ENCODE data around the gene ATAD5.
"Not testable (repeated sequence)": the region's sequence is repeated elsewhere in the genome, so short reads cannot be mapped to it uniquely, and the experiment has no call there.

ATAD5 gene, protein sequence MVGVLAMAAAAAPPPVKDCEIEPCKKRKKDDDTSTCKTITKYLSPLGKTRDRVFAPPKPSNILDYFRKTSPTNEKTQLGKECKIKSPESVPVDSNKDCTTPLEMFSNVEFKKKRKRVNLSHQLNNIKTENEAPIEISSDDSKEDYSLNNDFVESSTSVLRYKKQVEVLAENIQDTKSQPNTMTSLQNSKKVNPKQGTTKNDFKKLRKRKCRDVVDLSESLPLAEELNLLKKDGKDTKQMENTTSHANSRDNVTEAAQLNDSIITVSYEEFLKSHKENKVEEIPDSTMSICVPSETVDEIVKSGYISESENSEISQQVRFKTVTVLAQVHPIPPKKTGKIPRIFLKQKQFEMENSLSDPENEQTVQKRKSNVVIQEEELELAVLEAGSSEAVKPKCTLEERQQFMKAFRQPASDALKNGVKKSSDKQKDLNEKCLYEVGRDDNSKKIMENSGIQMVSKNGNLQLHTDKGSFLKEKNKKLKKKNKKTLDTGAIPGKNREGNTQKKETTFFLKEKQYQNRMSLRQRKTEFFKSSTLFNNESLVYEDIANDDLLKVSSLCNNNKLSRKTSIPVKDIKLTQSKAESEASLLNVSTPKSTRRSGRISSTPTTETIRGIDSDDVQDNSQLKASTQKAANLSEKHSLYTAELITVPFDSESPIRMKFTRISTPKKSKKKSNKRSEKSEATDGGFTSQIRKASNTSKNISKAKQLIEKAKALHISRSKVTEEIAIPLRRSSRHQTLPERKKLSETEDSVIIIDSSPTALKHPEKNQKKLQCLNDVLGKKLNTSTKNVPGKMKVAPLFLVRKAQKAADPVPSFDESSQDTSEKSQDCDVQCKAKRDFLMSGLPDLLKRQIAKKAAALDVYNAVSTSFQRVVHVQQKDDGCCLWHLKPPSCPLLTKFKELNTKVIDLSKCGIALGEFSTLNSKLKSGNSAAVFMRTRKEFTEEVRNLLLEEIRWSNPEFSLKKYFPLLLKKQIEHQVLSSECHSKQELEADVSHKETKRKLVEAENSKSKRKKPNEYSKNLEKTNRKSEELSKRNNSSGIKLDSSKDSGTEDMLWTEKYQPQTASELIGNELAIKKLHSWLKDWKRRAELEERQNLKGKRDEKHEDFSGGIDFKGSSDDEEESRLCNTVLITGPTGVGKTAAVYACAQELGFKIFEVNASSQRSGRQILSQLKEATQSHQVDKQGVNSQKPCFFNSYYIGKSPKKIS (N-terminal part only)

DNA sequence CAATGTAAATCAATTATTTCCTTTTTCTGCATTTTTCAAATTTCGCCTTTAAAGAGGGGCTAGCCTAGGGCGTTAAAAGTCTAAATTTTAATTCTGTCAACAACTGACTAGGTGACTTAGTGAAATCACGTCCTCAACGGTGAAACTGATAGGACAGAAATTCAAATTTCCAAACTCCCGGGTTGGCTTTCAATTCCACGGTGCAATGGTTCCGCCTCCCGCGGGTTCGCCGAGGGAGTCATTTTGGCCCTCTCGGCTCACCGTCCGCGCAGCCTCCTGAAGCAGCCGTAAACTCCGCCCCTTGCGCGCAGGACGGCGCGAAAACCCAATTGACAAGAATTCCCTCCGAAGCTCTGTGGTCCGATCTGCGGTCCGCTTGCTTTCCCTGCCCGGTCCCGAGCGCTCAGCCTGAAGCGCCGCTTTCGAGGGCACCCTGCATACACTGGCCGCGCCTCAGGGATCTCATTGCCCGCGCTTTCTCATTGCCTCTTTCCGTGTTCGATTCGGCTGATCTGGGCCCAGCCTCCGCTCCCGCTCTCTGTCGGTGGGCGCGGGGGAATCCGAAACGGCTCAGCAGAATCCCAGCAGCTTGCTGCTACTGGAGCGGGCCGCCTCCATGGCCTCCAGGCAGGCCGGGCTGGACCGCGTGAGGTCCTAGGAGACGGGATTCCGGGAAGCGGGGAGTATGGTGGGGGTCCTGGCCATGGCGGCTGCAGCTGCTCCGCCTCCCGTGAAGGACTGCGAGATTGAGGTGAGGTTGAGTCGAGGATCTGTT is at the start of gene ATAD5:
ATAD5 (plus strand) TSS at position 304 of the 775 bp plus-strand sequence; CDS start at position 686, 382 bp downstream.
- DNase-seq: peak; percentile 93
- in situ Hi-C loops (cut with HindIII; ENCODE audit: low pct_ligation_motif_present, low pct_unique_long_range_greater_than_20kb, low sequenced_read_pairs): no loop called here

DNA sequence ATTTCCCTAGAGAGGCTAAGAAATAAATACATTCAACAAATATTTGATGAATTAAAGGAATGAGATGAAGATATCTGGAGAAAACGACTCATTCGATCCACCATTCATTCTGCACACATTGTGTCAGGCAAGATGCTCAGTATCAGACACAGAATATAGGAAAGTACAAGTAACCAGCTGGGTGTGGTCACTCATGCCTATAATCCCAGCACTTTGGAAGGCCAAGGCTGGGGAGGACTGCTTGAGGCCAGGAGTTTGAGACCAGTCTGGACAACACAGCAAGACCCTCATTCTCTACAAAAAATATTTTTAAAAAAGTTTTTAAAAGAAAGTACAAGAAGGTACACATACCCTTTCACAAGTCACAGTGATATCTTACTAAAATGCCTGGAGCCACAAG is 49.6 kb upstream of the ATAD5 start:
- no peak for DNase-seq
- in situ Hi-C loops (cut with HindIII; ENCODE audit: low pct_ligation_motif_present, low pct_unique_long_range_greater_than_20kb, low sequenced_read_pairs): no loop called here

DNA sequence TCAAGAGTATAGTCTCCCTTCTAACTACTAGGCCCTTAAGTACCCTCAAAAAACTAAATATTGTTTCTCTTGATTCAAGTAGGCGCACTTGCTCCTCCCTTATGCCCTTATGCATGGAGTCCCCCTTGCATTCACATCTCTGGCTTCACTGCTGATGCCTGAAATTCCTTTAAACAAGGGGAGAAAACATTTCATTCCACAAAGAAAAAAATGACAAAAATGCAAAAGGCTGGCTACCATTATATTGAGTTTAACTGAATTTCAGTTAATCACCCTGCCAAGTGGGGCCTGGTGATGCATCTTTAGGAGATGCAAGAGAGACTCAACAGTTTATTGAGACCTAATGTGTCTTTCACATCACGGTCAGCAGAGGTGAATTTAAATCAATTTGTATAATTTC is 42.8 kb upstream of the ATAD5 start:
- no peak for DNase-seq
- in situ Hi-C loops (cut with HindIII; ENCODE audit: low pct_ligation_motif_present, low pct_unique_long_range_greater_than_20kb, low sequenced_read_pairs): no loop called here

DNA sequence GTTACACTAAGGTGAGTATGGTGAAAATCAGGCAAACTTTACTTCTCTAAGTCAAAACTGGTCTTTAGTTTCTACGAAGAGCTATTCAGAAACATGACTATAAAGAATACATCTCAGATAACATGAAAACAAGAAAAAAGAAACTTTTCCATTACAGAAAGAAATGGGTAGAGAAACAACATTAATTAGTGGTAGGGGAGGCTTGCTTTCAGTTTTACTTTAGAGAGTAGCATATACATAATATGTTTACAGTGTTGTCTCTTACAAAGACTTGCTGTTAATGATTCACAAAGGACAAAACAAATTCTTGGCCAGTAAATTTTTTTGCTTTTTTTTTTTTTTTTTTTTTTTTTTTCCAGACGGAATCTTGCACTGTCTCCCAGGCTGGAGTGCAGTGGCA is 41.5 kb upstream of the ATAD5 start:
- no peak for DNase-seq
- in situ Hi-C loops (cut with HindIII; ENCODE audit: low pct_ligation_motif_present, low pct_unique_long_range_greater_than_20kb, low sequenced_read_pairs): no loop called here

DNA sequence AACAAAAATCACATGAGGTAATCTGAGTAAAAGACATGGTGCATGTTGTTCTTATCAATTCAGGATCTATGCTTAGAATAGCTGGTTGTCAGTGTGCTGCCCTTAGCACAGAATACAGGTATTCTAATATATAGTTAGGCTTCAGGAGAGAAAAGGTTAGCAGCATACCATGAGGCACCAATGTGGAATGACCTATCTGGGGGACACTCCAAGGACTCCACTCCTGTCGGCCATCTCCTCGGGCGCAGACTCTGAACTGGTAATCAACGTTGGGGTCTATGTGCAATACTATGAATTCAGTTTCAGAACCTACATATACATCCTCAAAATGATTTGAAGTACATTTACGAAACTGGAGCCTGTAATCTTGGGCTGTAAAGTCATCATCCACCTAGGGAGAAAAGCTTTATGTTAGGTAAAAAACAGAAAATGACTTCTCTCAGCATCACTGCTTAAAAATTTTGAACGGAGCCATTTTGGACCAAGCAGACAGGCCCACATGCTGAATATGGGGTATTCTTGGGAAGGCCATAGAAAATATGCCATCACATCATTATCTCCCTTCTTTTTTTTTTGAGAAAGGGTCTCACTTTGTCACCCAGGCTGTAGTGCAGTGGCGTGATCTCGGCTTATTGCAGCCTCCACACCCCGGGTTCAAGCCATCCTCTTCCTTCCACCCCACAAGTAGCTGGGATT is 38.3 kb upstream of the ATAD5 start:
- in situ Hi-C loops (cut with HindIII; ENCODE audit: low pct_ligation_motif_present, low pct_unique_long_range_greater_than_20kb, low sequenced_read_pairs): no loop called here
- DNase-seq: no peak

DNA sequence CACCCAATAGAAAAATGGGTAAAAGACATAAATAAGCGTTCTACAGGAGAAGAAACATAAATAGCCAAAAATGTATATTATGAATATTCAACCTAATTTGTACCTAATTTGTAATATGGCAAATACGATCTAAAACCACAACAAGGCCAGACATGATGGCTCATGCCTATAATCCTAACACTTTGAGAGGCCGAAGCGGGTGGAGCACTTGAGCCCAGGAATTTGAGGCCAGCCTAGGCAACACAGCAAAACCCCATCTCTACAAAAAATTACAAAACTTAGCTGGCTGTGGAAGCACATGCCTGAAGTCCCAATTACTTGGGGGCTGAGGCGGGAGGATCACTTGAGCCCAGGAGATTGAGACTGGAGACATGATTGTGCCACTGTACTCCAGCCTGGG is 37.4 kb upstream of the ATAD5 start:
- DNase-seq: no peak
- in situ Hi-C loops (cut with HindIII; ENCODE audit: low pct_ligation_motif_present, low pct_unique_long_range_greater_than_20kb, low sequenced_read_pairs): no loop called here

DNA sequence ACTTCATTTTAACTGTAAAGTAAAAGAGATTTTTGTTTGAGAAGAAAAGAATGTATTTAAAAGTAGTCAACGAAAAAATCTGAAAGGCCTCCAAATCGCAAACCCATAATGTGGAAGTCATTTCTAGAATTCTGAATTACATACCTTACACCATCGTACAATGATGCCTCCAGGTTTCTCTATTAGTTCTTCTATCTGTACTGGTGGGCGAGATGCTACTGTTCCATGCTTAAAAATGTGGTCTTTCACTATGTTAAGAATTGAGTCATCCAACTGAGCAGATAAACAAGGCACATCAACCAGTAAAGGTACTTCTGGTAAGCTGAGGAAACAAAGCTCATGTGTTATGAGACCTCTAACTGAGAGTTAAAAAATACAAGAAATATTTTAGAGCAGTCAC is 35.8 kb upstream of the ATAD5 start:
- in situ Hi-C loops (cut with HindIII; ENCODE audit: low pct_ligation_motif_present, low pct_unique_long_range_greater_than_20kb, low sequenced_read_pairs): no loop called here

DNA sequence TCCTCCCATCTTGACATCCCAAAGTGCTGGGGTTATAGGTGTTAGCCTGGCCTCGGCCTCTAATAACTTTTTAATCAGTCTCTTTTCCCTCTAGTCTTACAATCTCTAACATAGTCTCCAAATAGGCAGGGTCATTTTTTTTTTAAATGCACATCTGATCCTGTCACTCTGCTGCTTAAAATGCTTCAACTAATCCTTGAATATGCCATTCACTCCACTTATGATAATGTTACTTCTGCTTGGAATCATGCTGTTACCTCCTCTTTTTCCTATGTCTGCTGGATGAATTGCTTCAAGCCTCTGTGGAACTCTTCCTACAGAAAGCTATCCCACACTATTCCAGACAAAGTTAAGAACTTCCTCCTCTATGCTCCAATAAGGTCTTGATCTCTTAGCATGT is 30.1 kb upstream of the ATAD5 start:
- in situ Hi-C loops (cut with HindIII; ENCODE audit: low pct_ligation_motif_present, low pct_unique_long_range_greater_than_20kb, low sequenced_read_pairs): no loop called here
- no peak for DNase-seq

More for the DNA sequence above, 35.8 kb upstream of the ATAD5 start:
- DNase-seq: no peak

DNA sequence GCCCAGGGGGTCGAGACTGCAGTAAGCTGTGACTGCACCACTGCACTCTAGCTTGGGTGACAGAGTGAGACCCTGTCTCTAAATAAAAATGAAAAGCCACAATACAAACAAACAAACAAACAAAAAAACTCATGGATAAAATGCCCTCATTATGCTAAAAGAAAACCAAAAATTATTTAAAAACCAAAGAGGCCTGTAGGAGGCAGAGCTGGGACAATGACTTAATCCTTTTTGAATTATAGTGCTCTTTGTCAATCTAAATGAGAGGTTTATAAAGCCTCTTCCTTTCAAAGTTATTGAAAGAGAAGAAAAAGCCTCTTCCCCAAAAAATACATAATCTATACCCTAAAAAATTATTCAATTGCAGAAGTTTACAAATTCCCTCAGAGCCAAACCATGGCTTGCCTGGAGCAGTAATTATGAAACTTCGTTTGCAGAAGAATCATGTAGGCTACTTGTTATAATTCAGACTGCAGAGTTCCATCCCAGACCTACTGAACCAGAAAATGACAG is 25.8 kb upstream of the ATAD5 start:
- in situ Hi-C loops (cut with HindIII; ENCODE audit: low pct_ligation_motif_present, low pct_unique_long_range_greater_than_20kb, low sequenced_read_pairs): no loop called here
- DNase-seq: no peak

DNA sequence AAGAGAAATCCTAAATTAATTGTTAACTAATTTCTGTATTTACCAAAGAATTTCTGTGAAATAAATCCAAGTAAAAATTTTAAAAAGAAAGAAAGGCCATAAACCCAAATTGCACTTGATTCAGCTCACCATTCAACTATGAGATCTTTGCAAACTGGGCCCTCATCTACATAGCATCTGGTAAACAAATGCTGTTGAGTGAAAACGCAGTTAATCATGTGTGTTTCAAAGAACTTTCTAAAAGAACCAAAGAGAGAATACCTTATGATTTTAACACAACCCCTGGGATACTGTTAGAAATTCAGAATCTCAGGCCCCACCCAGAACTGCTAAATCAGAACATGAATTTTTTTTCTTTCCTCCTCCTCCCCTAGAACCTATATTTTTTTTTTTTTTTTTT is 23.9 kb upstream of the ATAD5 start:
- in situ Hi-C loops (cut with HindIII; ENCODE audit: low pct_ligation_motif_present, low pct_unique_long_range_greater_than_20kb, low sequenced_read_pairs): no loop called here
- DNase-seq: no peak

DNA sequence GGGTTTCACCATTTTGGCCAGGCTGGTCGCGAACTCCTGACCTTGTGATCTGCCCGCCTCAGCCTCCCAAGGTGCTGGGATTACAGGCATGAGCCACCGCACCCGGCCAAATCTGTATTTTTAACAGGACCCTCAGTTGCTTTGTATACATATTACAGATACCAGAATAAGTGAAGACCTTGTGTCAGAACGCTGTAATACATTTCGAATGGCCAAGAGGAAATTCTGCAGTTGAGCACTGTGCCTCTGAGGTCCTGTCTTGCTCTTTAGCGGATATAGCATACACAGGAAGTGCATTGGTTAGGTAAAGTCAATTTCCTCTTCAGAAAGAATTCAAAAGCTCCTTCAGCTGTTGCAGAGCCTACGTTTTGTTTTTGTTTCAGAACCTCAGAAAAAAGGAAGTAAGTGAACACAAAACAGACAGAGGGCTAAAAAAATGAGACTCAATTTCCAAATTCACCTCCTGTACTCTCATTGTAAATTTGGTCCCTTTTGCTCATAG is 22.9 kb upstream of the ATAD5 start:
- in situ Hi-C loops (cut with HindIII; ENCODE audit: low pct_ligation_motif_present, low pct_unique_long_range_greater_than_20kb, low sequenced_read_pairs): no loop called here

DNA sequence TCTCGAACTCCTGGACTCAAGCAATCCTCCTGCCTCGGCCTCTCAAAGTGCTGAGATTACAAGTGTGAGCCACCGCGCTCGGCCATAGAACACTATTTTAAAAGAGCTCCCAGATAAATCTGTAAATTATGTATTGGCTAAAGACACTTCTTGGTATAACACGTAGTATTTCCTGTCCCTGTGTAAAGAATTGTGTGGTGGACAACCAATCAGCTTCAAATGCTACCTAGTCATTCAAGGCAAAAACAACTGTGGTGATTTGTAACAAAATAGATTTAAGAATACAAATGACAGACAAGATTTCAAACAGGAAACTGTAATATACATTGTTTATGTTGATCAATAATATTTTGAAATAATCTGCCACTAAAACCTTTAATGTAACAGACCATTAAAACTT is 21.9 kb upstream of the ATAD5 start:
- no peak for DNase-seq
- in situ Hi-C loops (cut with HindIII; ENCODE audit: low pct_ligation_motif_present, low pct_unique_long_range_greater_than_20kb, low sequenced_read_pairs): no loop called here

More for the DNA sequence above, 22.9 kb upstream of the ATAD5 start:
- no peak for DNase-seq

DNA sequence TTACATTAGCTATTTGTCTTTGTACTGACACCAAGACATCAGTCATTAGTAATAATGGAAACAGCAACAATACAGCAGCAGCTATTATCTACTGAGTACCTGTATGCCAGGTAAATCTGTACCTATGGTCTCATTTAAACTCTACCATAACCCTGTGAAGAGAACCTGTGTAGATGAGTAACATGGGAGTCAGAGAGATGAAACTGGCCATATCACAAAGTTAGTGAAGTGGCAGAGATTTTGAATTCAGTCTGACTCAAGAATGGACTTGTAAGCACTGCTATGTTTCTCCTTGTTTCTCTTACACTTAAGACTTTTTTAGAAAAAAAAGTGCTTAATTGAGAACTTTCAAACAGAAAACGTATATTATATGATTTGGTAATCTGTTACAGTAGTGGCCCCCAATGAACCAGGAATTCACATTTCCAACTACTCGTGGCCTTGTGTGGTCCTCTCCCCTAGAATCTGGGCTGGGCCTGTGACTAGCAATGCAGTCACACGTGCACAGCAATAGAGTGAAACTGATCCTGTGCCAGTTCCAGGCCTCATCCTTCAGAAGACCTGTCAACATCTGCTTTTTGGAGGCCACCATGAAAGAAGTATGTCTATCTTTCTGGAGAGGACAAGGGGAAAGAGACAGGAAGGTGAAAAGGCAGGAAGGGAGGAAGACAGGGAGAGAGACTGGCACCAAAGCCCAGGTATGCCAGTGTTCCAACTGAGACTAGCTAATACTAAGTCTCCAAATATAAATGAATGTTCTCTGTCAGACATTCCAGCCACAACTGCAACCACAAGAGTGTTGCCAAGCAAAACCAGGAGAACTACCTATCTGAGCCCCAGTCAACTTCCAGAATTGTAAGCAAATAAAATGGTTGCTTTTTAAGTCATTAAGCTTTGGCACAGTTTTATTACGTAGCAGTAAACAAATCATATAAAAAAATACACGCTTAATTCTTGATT is 19.3 kb upstream of the ATAD5 start:
- in situ Hi-C loops (cut with HindIII; ENCODE audit: low pct_ligation_motif_present, low pct_unique_long_range_greater_than_20kb, low sequenced_read_pairs): no loop called here
- DNase-seq: no peak

DNA sequence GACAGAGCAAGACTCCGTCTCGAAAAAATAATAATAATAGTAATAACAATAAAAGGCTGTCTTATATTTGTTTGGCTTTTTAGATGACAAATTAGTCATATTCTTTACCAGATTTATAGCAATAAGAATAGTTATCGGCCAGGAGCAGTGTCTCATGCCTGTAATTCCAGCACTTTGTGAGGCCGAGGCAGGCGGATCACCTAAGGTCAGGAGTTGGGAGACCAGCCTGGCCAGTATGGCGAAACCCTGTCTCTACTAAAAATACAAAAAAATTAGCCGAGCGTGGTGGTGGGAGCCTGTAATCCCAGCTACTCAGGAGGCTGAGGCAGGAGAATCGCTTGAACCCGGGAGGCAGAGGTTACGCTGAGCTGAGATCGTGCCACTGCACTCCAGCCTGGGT is 17.5 kb upstream of the ATAD5 start:
- in situ Hi-C loops (cut with HindIII; ENCODE audit: low pct_ligation_motif_present, low pct_unique_long_range_greater_than_20kb, low sequenced_read_pairs); DNase-seq: not testable (repeated sequence)

DNA sequence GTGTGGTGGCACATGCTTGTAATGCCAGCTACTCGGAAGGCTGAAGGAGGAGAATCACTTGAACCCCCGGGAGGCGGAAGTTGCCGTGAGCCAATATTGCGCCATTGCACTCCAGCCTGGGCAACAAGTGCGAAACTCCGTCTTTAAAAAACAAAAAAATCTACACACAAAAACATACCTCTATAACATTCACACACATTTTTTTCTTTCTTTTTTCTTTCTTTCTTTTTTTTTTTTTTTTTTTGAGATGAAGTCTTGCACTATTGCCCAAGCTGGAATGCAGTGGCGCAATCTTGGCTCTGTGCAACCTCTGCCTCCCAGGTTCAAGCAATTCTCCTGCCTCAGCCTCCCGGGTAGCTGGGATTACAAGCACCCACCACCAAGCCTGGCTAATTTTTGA is 16.9 kb upstream of the ATAD5 start:
- DNase-seq; in situ Hi-C loops (cut with HindIII; ENCODE audit: low pct_ligation_motif_present, low pct_unique_long_range_greater_than_20kb, low sequenced_read_pairs): not testable (repeated sequence)

DNA sequence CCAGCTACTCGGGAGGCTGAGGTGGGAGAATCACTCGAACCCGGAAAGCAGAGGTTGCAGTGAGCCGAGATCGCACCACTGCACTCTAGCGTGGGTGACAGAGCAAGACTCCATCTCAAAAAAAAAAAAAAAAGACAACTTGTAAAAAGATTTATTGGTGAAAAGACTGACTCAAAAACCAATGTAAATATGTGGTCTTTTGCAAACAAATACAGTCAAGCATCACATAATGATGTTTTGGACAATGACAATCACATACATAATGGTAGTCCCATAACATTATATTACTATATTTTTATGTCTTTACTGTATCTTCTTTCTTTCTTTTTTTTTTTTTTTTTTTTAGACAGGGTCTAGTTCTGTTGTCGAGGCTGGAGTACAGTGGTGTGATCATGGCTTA is 15.6 kb upstream of the ATAD5 start:
- DNase-seq: no peak
- in situ Hi-C loops (cut with HindIII; ENCODE audit: low pct_ligation_motif_present, low pct_unique_long_range_greater_than_20kb, low sequenced_read_pairs): no loop called here
